SH-SY5Y (cell line): ENCODE data around the gene SV2B.

Experiments used
- GATA2 ChIP-seq: IDR thresholded peaks from 2 replicates; pipeline ENCODE4 v1.6.1; 2011; ENCODE audit warnings: mild to moderate bottlenecking, low read depth, low read length
- GATA3 ChIP-seq: IDR thresholded peaks from 2 replicates; pipeline ENCODE4 v1.6.1; 2011; ENCODE audit warnings: low read depth, mild to moderate bottlenecking, low read length, moderate library complexity

DNA sequence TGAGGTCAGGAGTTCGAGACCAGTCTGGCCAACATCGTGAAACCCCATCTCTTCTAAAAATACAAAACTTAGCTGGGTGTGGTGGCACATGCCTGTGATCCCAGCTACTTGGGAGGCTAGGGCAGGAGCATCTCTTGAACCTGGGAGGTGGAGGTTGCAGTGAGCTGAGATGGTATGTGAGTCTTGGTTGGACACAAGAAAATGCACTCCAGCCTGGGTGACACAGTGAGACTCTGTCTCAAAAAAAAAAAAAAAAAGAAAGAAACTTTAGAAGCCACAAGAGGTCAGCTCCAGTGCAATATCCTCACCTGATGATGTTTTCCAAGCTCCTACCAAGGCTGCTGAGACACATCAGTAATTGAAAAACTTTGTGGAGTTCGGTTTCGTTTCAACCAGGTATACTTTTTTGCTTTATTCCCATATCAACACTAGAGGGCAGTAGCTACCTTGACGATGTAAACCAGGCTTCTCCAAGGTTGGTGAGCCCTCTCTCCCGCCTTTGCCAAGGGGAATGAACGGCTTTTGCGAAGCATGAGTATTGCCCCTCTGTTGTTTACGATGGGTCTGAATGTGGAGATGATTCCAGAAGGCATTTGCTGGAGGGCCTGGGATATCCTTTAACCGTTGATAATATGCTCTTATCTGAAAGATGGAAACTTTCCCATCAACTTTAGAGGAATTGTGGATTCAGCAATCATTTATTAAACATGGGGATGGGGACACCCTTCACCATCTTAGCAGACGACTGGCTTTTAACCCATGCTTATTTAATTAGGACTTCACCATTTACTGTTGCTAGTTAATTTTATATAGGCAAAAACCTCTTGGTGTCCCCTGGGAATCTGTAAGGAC lies 202.8 kb downstream of the SV2B start:
- no peak for TF ChIP-seq GATA2
- TF ChIP-seq GATA3, result no peak
